GM18499 (cell line): ENCODE measurements around the gene PRELID3B.
"Not testable (repeated sequence)": the region's sequence is repeated elsewhere in the genome, so short reads cannot be mapped to it uniquely, and the experiment has no call there.

Source experiments
- ATAC-seq: cut with Tn5 transposase; IDR thresholded peaks from one replicate; pipeline ENCODE4 v1.9.1; 2021; ENCODE audit warnings: moderate number of reproducible peaks; ENCODE audit not compliant: insufficient read depth, unreplicated experiment

The PRELID3B gene

GRCh38 chr20:59013031-59013951, 29.3 kb downstream of the PRELID3B start:
- ATAC-seq, result no peak

- ATAC-seq, result not testable (repeated sequence)
Observed at GRCh38 chr20:59011874-59012157, 30.8 kb downstream of the PRELID3B start.

- no peak for ATAC-seq
Observed at GRCh38 chr20:59010995-59011873, 31.4 kb downstream of the PRELID3B start.

- no peak for ATAC-seq
Observed at GRCh38 chr20:59010321-59010994, 32.1 kb downstream of the PRELID3B start.

GRCh38 chr20:59008715-59009336, 33.8 kb downstream of the PRELID3B start:
- no peak for ATAC-seq

- peak; percentile 25 for ATAC-seq
Observed at GRCh38 chr20:59007665-59008511, 34.7 kb downstream of the PRELID3B start.

GRCh38 chr20:59006864-59007664, 35.5 kb downstream of the PRELID3B start, which contains the start of gene CTSZ:
Gene CTSZ, minus strand, starts transcription at chr20:59007254. Its CDS starts 126 bp downstream, at chr20:59007128.
- no peak for ATAC-seq

DNA sequence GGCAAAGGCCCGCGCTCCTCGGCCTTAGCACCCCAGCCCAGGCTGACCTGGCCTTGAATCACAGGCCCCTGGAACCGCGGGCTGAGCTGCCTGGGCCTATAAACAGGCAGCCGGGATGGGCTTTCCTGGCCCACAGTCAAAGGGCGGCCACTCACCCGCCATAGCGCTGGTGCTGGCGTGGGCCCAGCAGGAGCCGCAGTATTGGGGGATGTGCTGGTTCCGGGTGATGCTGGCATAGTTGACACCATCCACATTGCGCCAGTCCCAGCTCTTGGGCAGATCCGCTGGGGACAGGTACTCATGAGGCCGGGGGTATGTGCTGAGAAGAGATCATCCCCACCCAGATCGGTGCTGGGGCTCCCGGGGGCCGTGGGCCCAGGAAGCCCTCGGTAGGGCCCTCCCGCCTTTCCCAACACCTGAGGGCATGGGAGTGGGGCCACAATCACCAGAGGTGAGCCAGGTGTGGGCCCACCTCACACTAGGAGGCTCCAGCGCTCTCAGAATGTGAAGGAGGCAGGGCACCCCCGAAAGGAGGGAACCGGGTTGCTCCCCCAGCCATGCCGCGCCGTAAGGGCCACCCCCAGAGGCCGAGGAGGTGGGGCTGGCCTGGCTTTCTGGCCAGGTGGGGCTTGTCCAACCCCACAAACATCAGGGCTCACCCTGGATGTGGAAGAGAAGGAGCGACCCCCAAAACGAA, 36.3 kb downstream of the PRELID3B start:
- no peak for ATAC-seq

DNA sequence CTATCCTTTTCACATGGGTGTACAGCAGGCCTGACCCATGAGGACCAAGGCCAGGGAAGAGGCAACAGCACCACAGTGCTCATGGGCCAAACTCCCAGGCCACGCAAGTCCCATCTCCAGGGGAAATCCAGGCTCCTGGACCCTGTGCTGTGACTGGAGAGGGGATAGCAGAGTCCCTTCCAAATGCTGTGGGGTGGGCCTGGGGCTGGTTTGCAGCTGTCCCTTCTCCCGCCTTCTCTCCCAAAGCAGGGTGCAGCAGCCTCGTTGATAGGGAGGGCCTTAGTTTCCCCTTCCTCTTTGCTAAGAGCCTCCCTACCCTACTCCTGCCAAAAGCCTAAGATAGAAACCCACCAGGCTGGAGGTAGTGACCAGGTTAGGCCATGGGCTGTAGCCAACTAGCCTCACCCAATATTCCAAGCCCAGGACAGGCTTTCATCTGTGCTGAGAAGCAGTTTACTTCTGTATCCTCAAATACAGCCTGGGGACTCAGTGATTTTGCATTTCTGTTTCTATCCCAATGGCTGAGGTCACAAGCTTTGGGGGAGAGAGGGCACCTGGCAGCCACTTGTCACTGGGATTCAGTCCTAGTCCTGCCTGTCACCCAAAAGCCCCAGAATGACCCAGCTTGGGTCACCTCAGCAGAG, 36.9 kb downstream of the PRELID3B start:
- no peak for ATAC-seq

GRCh38 chr20:59004763-59005522, 37.6 kb downstream of the PRELID3B start:
- peak; percentile 32 for ATAC-seq

DNA sequence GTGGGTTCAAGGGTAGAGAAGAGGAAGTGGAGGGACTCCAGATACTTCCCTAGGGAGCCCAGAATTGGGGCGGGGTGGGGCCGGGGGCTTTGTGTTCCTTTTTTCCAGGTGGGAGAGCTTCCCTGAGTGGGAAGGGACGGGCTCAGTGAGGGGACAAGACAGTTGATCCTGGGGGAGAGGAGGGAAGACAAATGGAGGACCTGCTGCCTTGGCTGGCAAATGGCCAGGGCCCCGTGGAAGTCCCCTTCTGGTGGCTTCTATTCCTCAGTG, 38.2 kb downstream of the PRELID3B start:
- ATAC-seq, result no peak

DNA sequence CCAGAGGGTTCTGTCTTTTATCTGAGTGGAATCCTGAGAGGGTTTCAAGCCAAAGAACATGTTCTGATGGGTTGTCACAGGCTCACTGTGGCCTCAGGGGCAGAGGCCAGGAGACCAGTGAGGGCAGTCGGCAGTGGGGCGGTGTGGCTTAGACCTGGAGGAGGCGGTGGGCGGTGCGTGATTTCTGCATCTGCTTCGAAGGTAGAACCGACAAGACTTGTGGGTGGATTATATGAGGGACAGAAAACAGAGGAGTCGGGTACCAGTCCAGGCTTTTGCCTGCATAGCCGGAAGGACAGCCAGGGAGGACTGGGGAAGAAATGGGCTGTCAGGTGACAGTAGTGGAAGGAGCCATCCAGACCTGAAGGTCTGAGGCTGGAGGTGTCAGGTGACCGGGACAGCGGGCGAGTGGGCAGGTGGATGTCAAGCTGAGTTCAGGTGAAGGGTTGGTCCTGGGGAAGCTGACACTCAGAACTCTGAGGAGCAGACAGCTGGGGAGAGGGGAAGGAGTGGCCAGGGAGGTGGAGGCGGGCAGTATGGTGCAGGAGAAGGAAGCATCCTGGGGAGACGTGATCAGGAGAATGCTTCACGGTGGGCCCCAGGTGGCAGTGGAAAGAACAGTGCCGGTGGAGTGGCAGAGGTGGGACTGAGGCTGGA, 38.6 kb downstream of the PRELID3B start:
- no peak for ATAC-seq

DNA sequence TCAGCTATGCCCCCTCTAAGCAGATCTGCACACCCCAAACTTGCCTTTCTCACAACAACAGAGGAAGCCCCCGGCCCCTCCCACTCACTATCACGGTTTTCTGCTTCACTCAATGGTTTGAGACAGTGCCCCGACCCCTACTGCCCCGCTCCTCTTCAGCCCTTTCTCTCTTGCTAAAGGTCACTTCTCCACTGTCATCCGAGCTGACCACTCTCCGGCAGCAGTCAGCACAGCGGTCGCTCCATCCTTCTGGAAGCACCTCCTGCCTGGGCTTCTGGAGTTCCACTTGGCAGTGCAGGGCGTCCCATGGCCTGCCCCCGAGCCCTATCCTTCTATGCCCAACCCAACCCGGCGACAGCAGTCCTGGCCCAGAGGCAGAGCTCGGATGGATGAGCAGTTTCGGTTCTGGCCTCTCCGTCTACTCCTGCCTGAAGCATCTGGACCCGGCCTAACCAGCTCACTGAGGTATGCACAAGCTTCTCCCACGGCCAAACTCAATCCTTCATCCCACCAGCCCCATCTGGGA, 39.6 kb downstream of the PRELID3B start:
- no peak for ATAC-seq

DNA sequence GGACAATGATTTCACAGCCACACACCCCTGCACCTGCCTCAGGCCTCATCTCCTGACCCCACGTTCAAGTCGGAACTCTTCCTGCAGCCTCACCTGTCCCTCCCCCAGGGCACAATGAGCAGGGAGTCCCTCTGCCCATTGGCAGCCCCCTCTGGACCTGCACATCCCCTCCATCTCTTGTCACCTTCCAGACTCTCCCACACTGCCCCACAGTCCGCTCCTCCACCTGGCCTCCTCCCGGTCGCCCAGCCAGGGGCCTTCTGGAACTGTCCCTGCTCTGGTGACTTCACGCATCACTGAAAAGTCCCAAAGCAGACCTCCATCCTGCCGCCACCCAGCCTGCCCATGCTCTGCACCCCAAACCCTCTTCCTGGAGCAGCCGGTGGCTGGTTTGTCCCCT, 40.2 kb downstream of the PRELID3B start:
- no peak for ATAC-seq

DNA sequence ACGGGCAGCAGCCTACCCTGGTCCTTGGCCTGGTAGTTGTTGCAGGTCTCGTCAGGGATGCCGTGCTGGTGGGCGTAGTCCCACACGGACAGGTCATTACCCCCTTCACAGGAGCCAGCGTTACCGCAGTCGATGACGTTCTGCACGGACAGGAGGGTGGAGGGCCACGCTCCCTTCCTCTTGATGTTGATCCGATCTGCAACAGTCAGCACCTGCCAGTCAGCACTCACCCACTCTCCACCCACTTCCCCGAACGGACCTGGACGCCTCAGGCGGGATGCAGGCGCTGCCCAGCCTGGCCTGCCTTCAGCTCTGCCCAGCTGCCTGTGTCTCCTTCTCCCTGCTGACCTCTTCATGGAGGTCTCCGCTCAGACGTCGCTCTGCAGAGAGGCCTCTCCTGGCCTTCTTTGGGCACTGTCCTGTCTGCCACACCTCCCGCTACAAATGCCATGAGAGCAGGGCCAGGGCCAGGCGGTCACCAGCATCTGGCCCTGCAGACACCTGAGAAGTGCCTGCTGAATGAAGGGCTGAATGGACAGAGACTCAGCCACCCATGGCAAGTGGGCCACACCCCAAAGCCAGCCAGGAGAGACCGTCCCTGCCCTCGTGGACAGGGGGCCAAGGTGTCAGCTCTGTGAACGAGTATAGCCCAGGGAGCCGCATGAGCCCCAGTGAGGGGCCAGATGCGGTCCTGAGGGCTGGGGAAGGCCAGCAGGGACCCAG, 41.0 kb downstream of the PRELID3B start:
- no peak for ATAC-seq

GRCh38 chr20:59001068-59001448, 41.5 kb downstream of the PRELID3B start:
- no peak for ATAC-seq
